NK-92 (cell line): ENCODE data around the gene SLC5A8.

Experiments used
- DNase-seq: peaks from one replicate; lab custom pipeline; 2025; ENCODE audit not compliant: unreplicated experiment; lab: John Stamatoyannopoulos, UW

SLC5A8 gene

GRCh38 chr12:101209319-101210302 is at the start of gene SLC5A8:
Gene SLC5A8, minus strand, starts transcription at chr12:101210238. Its CDS starts 390 bp downstream, at chr12:101209848.
- DNase-seq, result no peak

GRCh38 chr12:101257357-101257756 is 47.3 kb upstream of the SLC5A8 start:
- no peak for DNase-seq

- DNase-seq, result no peak
These were observed 46.2 kb upstream of the SLC5A8 start for GRCh38 chr12:101256266-101256665.

GRCh38 chr12:101243616-101244015 is 33.6 kb upstream of the SLC5A8 start:
- no peak for DNase-seq

DNA sequence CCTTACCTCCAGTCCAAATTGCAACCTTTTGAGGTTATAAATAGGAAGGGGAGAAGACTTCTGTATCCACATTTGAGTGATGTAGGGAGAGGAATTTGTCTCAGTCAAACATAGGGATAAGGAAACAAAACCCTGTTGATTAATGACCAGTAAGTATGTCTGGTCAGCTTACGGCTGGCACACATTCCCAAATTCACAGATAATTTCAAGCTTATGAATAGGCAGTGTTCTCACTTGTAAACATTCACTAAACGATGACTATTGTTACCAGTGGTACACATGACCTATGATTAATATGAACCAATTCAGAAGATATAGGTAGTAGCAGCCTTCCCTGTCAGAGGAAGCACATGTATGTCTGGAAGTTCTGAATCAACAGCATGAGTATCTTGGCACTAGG is 33.0 kb upstream of the SLC5A8 start:
- DNase-seq, result no peak

DNA sequence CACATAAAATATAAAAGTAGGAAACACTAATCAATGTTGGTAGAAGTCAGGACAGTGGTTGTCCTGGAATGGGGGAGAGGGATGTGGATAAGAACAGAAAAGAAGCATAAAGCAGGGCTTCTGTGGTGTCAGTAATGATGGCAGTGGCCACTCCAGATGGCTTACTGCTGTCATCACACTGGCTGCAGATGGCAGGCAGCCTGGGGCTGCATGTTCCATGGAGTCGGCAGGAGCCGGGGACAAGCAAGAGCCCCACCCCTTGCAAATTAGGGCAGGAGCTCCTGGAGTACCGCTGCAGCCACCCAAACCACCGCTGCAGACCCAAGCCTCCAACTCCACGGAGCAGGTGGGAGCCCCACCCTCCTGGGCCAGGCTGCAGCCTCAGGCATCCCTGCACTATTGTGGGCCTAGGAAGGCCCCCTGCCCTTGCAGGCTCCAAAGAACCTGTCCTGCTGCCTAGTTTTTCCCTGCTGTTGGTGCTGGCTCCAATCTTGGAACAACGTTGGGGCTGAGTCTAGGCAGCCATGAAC is 28.8 kb upstream of the SLC5A8 start:
- no peak for DNase-seq

DNA sequence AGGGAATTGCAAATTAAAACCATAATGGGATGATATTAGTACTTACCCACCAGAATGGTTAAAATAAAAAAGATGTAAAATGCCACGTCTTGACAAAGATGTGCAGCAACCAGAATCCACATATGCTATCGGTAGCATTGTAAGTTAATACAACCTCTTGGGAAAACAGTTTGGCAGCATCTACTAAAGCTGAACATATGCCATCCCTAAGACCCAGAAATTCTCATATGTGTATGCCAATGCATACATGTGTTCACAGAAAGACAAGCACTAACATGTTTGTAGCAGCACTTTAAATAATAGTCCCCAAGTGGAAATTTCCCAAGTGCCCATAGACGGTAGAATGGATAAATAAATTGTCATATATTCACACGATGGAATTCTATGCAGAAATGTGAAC is 28.3 kb upstream of the SLC5A8 start:
- DNase-seq, result no peak

GRCh38 chr12:101235686-101236085 is 25.6 kb upstream of the SLC5A8 start:
- DNase-seq, result no peak

- DNase-seq, result no peak
These were observed 21.6 kb upstream of the SLC5A8 start for GRCh38 chr12:101231636-101232035.

DNA sequence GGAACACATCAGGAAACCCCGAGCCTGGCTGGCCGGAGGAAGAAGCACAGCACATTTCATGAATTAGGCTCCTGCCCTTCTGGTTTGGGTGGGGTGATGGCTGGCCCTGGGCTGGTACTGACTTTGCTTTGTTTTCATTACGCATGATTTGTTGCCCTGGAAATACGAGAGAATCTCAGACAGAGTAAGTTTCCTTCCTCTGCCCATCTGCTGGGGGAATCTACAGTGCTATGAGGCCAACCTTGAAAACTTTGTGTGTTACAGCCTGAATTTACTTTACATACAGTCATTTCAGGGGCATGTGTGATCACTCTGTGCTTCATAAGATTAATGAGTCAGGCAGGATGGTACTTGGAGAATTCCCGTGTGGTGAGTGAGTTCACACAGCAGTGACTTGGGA is 20.5 kb upstream of the SLC5A8 start:
- DNase-seq, result no peak

DNA sequence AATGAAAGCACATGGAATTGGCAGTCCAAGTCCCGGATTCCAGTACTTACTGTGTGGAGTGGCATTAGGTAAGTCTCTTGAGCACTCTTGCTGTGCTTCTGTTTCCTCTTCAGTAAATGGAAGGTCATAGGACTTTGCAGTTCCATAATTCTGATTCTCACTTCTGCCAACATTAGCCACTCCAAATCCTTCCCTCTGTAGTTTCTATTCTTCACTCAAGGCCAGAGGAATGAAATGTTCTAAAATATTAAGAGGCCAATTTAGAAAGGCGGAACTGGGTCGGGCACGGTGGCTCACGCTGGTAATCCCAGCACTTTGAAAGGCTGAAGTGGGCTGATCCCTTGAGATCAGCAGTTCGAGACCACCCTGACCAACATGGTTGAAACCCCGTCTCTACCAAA is 19.8 kb upstream of the SLC5A8 start:
- DNase-seq, result no peak

DNA sequence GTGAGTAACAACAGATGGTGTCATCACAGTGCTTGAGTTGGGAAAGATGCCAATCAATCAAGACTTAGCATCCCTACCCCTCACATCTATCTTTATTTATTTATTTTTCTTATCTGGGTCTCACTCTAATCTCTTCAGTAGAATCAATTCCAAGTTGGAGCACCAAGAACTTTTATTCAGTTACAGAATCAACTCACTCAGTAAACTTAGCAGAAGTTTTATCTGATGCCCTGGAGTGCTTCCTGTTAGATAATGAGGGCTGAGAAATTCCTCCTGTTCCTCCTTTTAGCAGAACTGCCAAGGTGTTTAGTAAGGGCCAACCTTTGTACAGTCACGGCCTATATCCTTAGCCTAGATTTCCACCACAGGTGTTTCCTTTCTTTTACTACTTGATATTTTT is 11.3 kb upstream of the SLC5A8 start:
- DNase-seq, result no peak

- no peak for DNase-seq
These were observed 6.8 kb upstream of the SLC5A8 start for GRCh38 chr12:101216810-101217209.

- no peak for DNase-seq
These were observed 2.8 kb downstream of the SLC5A8 start for GRCh38 chr12:101207086-101207780.

DNA sequence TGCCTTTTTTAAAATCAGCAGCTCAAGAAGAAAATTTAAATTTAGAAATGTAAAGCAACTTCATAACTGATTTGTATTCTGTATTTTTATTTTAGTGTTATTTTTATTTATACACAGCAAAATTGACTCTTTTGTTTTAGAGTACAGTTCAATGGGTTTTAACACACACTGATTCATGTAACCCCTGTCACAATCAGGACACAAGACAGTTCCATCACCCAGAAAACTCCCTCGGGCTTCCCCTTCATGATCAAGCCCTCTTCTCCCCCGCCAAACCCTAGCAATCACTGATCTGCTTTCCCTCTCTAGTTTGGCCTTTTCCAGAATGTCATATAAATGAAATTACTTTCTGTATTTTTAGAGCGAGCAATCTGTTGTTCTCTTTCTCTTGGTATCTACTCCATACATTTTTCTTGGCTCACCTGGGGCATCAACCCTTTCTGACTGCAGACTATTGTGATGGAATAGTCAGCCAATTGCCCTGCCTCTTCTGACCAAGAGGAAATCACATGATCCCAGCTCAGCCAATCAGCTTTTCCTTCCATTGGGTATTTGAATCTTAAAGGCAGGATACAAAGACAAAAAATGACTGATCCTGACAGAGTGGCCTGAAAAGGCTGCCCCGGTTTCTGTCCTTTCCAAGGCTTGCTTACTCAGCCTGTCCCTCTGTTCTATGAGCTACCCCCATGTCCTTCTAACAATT is 5.3 kb downstream of the SLC5A8 start:
- no peak for DNase-seq

DNA sequence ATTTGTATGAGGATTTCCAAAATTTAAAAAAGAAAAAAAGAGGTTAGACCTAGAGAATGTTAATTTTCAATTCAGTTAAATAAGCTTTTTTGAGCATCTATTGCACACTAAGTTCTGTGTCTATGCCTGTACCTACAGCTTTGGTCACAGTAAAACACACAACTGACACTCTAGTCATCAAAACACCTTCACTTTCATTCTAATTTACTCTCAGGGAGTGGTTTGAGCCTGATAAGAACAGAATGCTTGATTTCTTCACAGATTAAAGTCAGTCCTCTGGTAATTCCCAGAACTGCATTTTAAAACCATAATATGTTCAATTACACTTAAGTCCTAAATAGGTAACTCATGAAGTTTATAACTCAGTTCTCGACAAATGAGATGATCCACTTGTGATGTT is 9.2 kb downstream of the SLC5A8 start:
- DNase-seq, result no peak

- DNase-seq, result no peak
These were observed 9.9 kb downstream of the SLC5A8 start for GRCh38 chr12:101200145-101200544.

DNA sequence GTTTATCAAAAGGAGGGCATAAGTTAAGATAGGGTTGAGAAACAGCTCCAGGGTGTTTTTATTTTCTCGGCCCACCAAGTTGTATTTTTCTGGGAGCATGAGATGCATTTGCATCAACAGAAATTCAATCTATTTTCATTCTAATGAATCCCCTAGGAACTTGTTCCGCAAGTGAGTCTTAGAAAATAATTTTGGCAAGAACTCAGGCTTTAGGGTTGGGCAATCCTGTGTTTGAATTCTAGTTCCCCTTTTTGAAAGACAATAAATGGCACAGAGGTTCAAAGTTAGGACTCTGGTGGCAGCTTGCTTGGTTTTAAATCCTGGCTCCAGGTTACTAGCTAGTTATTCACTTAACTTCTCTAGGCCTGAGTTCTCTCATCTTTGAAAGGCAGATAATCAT is 23.7 kb downstream of the SLC5A8 start:
- no peak for DNase-seq

GRCh38 chr12:101181776-101182175 is 28.3 kb downstream of the SLC5A8 start:
- no peak for DNase-seq

DNA sequence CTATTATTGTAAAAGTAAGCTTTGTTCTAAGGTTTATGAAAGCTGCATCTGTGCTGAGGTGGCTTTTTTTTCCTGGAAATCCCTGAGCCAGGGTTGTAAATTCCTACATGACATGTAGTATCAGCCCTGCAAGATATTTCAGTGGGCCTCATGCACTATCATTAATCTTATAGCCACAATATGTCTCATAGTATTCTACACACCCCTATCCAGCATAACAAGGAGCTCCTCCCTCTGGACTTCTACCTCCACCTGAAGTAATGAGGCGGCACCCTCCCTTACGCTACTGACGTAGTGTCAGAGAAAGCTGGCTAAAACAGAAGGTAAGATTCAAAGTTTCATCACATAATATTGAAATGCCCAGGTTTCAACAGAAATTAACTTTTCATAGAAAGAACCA is 35.5 kb downstream of the SLC5A8 start:
- DNase-seq, result no peak

GRCh38 chr12:101173197-101173749 is 36.8 kb downstream of the SLC5A8 start:
- DNase-seq, result no peak
